ENCODE data around the gene PRKCE. TPM values are rescaled to one million over a fixed set of nuclear protein-coding genes. Genes with fewer than 3 reads are reported as not detected.

PRKCE gene
- total RNA-seq, 1 donor from 2014 or later: 24.2 TPM

DNA sequence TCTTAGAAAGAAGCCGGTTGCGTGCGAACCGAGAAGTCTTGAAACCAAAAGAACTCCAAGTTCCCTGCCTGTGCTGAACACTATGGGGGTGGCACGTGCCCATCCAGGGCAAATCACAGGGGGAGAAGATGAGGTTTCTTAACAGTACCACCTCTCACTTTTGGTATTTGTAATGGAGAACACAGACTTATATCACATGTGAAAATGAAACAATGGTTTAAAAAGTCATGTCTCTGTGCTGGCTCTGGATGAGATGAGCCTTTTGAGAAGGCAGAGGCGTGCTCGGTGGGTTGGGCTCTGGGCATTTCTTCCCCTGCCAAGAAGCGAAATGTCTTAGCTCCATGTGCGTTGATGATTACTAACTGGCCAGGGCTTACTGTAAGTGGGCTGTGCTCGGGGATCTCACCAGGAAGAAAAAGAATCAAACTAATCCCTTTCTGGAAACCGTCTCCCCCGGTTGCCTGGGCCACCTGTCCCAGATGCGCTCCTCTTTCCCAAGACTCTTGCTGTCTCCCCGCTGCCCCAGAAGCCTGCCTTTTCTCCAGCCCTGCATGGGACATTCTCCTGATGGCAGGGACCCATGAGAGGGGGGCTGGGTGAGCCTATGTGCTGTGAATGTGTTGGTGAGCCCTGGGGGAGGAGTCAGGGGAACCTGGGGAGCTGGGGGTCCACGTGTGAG lies 252.9 kb downstream of the PRKCE start:
- Mint-ChIP-seq H3K36me3 (ENCODE audit: low read depth, unreplicated experiment) (no peaks in the 10 kb centered on the region), H3K4me3 (ENCODE audit: unreplicated experiment) (no peak overlapping the region), H3K27me3 (ENCODE audit: unreplicated experiment) (peaks cover 6% of the 10 kb centered on the region), H3K27ac (ENCODE audit: unreplicated experiment) (no peak overlapping the region), H3K9me3 (ENCODE audit: unreplicated experiment) (no peaks in the 10 kb centered on the region), H3K4me1 (ENCODE audit: unreplicated experiment) (no peaks in the 10 kb centered on the region)
- TF ChIP-seq, protein P1, sequence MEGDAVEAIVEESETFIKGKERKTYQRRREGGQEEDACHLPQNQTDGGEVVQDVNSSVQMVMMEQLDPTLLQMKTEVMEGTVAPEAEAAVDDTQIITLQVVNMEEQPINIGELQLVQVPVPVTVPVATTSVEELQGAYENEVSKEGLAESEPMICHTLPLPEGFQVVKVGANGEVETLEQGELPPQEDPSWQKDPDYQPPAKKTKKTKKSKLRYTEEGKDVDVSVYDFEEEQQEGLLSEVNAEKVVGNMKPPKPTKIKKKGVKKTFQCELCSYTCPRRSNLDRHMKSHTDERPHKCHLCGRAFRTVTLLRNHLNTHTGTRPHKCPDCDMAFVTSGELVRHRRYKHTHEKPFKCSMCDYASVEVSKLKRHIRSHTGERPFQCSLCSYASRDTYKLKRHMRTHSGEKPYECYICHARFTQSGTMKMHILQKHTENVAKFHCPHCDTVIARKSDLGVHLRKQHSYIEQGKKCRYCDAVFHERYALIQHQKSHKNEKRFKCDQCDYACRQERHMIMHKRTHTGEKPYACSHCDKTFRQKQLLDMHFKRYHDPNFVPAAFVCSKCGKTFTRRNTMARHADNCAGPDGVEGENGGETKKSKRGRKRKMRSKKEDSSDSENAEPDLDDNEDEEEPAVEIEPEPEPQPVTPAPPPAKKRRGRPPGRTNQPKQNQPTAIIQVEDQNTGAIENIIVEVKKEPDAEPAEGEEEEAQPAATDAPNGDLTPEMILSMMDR (IDR thresholded peaks at IDR 0.05; ENCODE audit: unreplicated experiment): no peak
- no peak for DNase-seq (ENCODE audit: low spot score)

DNA sequence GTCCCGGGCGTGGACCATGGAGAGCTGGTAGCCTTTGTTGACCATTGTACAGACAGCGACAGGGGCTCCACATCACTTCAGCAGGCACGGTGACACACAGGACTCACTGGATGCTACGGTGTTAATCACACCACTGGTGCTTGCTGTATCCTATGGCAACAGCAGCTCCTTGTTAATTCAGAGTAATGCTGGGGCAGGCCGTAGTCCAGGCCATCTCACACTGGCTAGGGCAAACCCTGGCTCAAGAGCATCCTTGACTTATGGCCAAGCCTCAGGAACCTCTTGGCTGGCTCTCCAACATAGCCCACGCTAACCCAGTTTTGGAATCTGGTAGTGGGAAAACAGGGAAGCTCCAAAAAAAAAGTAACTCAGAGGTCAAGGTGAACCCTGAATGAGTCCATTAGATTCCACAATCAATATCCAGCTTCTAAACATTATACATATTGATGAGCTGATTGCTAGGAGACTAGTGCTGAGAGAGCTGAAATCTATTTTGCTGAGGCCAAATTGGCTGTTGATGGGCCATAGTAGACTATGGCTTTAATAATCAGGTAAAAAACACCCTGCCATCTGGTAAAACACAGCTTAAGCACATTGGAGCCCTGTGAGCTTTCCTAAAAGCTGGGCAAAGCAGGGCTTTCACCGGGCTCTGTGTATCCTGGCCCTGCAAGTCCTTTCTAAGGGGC lies 253.6 kb downstream of the PRKCE start:
- Mint-ChIP-seq H3K36me3 (ENCODE audit: low read depth, unreplicated experiment) (no peaks in the 10 kb centered on the region), H3K4me3 (ENCODE audit: unreplicated experiment) (no peak overlapping the region), H3K4me1 (ENCODE audit: unreplicated experiment) (no peaks in the 10 kb centered on the region), H3K27ac (ENCODE audit: unreplicated experiment) (no peak overlapping the region), H3K27me3 (ENCODE audit: unreplicated experiment) (peaks cover 6% of the 10 kb centered on the region), H3K9me3 (ENCODE audit: unreplicated experiment) (no peaks in the 10 kb centered on the region)
- TF ChIP-seq, protein P1 (IDR thresholded peaks at IDR 0.05; ENCODE audit: unreplicated experiment): no peak
- no peak for DNase-seq (ENCODE audit: low spot score)

DNA sequence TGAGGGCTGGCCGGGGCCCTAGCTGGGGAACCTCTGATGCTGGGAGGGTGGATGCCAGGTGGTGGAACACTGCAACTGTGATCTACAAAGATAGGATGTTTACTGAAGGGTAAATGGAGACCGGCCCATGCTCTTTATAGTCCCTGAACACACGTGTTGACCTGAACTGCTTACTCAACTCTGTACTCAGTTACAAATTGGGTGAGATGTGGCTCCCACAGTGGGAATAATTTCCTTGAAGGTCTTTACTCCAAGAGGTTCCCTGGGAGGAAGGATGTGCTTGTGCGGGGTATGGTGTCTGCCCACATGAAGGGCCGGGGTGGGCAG lies 254.1 kb downstream of the PRKCE start:
- Mint-ChIP-seq H3K36me3 (ENCODE audit: low read depth, unreplicated experiment) (no peaks in the 10 kb centered on the region), H3K4me1 (ENCODE audit: unreplicated experiment) (no peaks in the 10 kb centered on the region), H3K27ac (ENCODE audit: unreplicated experiment) (no peak overlapping the region), H3K4me3 (ENCODE audit: unreplicated experiment) (no peak overlapping the region), H3K9me3 (ENCODE audit: unreplicated experiment) (no peaks in the 10 kb centered on the region), H3K27me3 (ENCODE audit: unreplicated experiment) (peaks cover 6% of the 10 kb centered on the region)
- DNase-seq (ENCODE audit: low spot score): no peak
- TF ChIP-seq, protein P1 (IDR thresholded peaks at IDR 0.05; ENCODE audit: unreplicated experiment): no peak

DNA sequence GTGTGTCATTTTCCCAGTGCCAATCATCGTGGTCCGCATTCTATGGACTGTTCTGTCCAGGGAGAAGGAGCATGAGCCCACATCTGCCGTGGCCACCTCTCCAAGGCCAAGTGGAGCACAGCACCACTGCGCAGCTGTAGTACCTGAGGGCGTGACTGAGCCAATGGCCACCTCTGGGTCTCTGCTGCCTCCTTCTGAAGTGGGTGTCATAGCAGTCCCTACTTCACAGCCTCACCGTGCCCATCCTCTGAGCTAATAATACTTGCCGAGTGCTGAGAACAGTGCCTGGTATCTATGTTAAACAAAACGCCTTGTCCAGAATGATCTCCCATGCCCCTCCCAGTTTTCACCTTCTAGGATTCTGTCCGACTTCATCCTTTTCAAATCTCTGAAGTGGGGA lies 256.1 kb downstream of the PRKCE start:
- peaks cover 6% of the 10 kb centered on the region for H3K27me3 Mint-ChIP-seq (ENCODE audit: unreplicated experiment)
- no peak for DNase-seq (ENCODE audit: low spot score)
- peaks cover 9% of the 10 kb centered on the region for H3K4me1 Mint-ChIP-seq (ENCODE audit: unreplicated experiment)

More for the DNA sequence above, 256.1 kb downstream of the PRKCE start:
- Mint-ChIP-seq H3K4me3 (ENCODE audit: unreplicated experiment) (no peak overlapping the region), H3K27ac (ENCODE audit: unreplicated experiment) (no peak overlapping the region), H3K36me3 (ENCODE audit: low read depth, unreplicated experiment) (no peaks in the 10 kb centered on the region), H3K9me3 (ENCODE audit: unreplicated experiment) (no peaks in the 10 kb centered on the region)
- TF ChIP-seq, protein P1 (IDR thresholded peaks at IDR 0.05; ENCODE audit: unreplicated experiment): no peak

Measured in endothelial cell (in vitro differentiated cells).